Uterus (tissue), 4 donors: ENCODE results near the gene MYO9A. TPM values are rescaled to one million over a fixed set of nuclear protein-coding genes. Genes with fewer than 3 reads are reported as not detected.

Source experiments
- DNase-seq, 2 donors: peaks; one replicate each; pipeline ENCODE4 v3.0.0-alpha.2; 2019 to 2020
- H3K27ac ChIP-seq, 2 donors: fragments of 200-600 bp; sonication (generic); 1 replicate in 1 of 2; 2 replicates in 1 of 2; pipeline ENCODE4 v1.5.1; 2016 to 2018
- H3K27me3 ChIP-seq, 2 donors: fragments of 200-600 bp; sonication (generic); one replicate each; pipeline ENCODE4 v1.5.1; 2018 to 2019; ENCODE audit warnings: control low read depth in 1 of 2
- H3K36me3 ChIP-seq, 2 donors: fragments of 200-600 bp; sonication (generic); one replicate each; pipeline ENCODE4 v1.5.1; 2019; ENCODE audit warnings: control low read depth in 1 of 2
- H3K4me1 ChIP-seq, 2 donors: fragments of 200-600 bp; sonication (generic); one replicate each; pipeline ENCODE4 v1.5.1; 2018 to 2019; ENCODE audit warnings: control low read depth in 1 of 2
- H3K4me3 ChIP-seq, 2 donors: fragments of 200-600 bp; sonication (generic); 1 replicate in 1 of 2; 2 replicates in 1 of 2; pipeline ENCODE4 v1.5.1; 2018 to 2019; ENCODE audit warnings: mild to moderate bottlenecking in 1 of 2
- H3K9me3 ChIP-seq, 2 donors: fragments of 200-600 bp; sonication (generic); one replicate each; pipeline ENCODE4 v1.5.1; 2019; ENCODE audit warnings: control low read depth in 1 of 2
- CTCF ChIP-seq, 4 experiments: fragments of 200-600 bp in 2 of 4; fragments of 450-650 bp in 2 of 4; sonication (generic) in 2 of 4; IDR thresholded peaks; one replicate each; pipeline ENCODE4 v1.5.1; 2016 to 2019; ENCODE audit warnings: antibody characterized with exemption in 4 of 4, mild to moderate bottlenecking in 2 of 4, moderate library complexity in 1 of 4
- POLR2A ChIP-seq, 2 donors: fragments of 450-650 bp; IDR thresholded peaks; one replicate each; pipeline ENCODE4 v1.6.1; 2016; ENCODE audit warnings: antibody characterized with exemption in 2 of 2, mild to moderate bottlenecking in 1 of 2, moderate library complexity in 1 of 2
- intact Hi-C: fragments of 100-400 bp; cut with DNase I; formaldehyde crosslinking; loops from one replicate; pipeline ENCODE4 v1.15.1; 2023; ENCODE audit warnings: low total_unique reads
- total RNA-seq, 4 donors: library from RNA; depleted of rRNA in 3 of 4; stranded (reverse); fragments of >200 nt in 3 of 4; gene quantifications; one replicate each; pipeline versions ENCODE4 v1.1.0 to v1.2.4, GENCODE V29; 2014 to 2023
- donor health status: DM: yes; HTN: yes; CAD: no.

Gene MYO9A
- total RNA-seq, 4 donors from 2014 or later: 45.6 to 141 (median 90.0) TPM

- Histone ChIP-seq H3K4me3 (peak overlapping the region; percentile 43 to 48), H3K36me3 (no peaks in the 10 kb centered on the region), H3K9me3 (no peaks in the 10 kb centered on the region), H3K27ac (peak overlapping the region; percentile 63 to 83), H3K27me3 (no peaks in the 10 kb centered on the region), H3K4me1 (no peaks in the 10 kb centered on the region)
- DNase-seq: peak; percentile 86
- TF ChIP-seq POLR2A (IDR thresholded peaks at IDR 0.05) (no peak), CTCF (IDR thresholded peaks at IDR 0.05) (peak; percentile 78 to 94 (median 87))
- intact Hi-C loops: loop anchor here (10.0 kb wide), 2 partner anchors 411 to 711 kb away; no protein-coding TSS in a partner anchor
Observed at GRCh38 chr15:72155635-72156616, 38.0 kb upstream of the MYO9A start.

GRCh38 chr15:72155003-72155621 is 37.2 kb upstream of the MYO9A start:
- Histone ChIP-seq H3K36me3 (no peaks in the 10 kb centered on the region), H3K4me1 (no peaks in the 10 kb centered on the region), H3K9me3 (no peaks in the 10 kb centered on the region), H3K27me3 (no peaks in the 10 kb centered on the region), H3K4me3 (peak overlapping the region; percentile 43 to 48), H3K27ac (peak overlapping the region; percentile 63 to 83)
- intact Hi-C loops: loop anchor here (10.0 kb wide), 2 partner anchors 410 to 710 kb away; no protein-coding TSS in a partner anchor
- DNase-seq: peak; percentile 47 to 69
- TF ChIP-seq CTCF (IDR thresholded peaks at IDR 0.05): no peak
- no peak for TF ChIP-seq POLR2A (IDR thresholded peaks at IDR 0.05)

GRCh38 chr15:72154316-72154715 is 36.4 kb upstream of the MYO9A start:
- H3K9me3 ChIP-seq: no peaks in the 10 kb centered on the region
- H3K4me1 ChIP-seq: no peaks in the 10 kb centered on the region
- no peaks in the 10 kb centered on the region for H3K27me3 ChIP-seq
- H3K4me3 ChIP-seq: no peak overlapping the region
- no peak overlapping the region for H3K27ac ChIP-seq
- intact Hi-C loops: loop anchor here (10.0 kb wide), 2 partner anchors 410 to 710 kb away; no protein-coding TSS in a partner anchor
- TF ChIP-seq CTCF (IDR thresholded peaks at IDR 0.05) (no peak), POLR2A (IDR thresholded peaks at IDR 0.05) (no peak)
- no peaks in the 10 kb centered on the region for H3K36me3 ChIP-seq
- DNase-seq: no peak

- Histone ChIP-seq H3K9me3 (no peaks in the 10 kb centered on the region), H3K36me3 (no peaks in the 10 kb centered on the region), H3K27ac (no peak overlapping the region), H3K27me3 (no peaks in the 10 kb centered on the region), H3K4me1 (no peaks in the 10 kb centered on the region), H3K4me3 (no peak overlapping the region)
- intact Hi-C loops: loop anchor here (10.0 kb wide), 2 partner anchors 409 to 709 kb away; no protein-coding TSS in a partner anchor
- no peak for DNase-seq
- no peak for TF ChIP-seq CTCF (IDR thresholded peaks at IDR 0.05)
- no peak for TF ChIP-seq POLR2A (IDR thresholded peaks at IDR 0.05)
Observed at GRCh38 chr15:72153269-72154000, 35.5 kb upstream of the MYO9A start.
